Bronchial epithelial cell (primary cell): Measurements from ENCODE around the gene EYS. TPM values are rescaled to one million over a fixed set of nuclear protein-coding genes. Genes with fewer than 3 reads are reported as not detected.
"Not testable (repeated sequence)": the region's sequence is repeated elsewhere in the genome, so short reads cannot be mapped to it uniquely, and the experiment has no call there.

Experiments used
- DNase-seq: peaks from one replicate; pipeline ENCODE4 v3.0.0-alpha.2; 2010; ENCODE audit warnings: low read depth
- FAIRE-seq: peaks from 2 replicates; lab custom pipeline; 2011; peaks lifted over from hg19 to GRCh38; lab: Jason Lieb, UNC
- H3K27me3 ChIP-seq: 2 replicates; pipeline ENCODE4 v1.5.1; 2011; ENCODE audit warnings: low read length; ENCODE audit not compliant: control insufficient read depth, insufficient read depth
- H3K36me3 ChIP-seq: 2 replicates; pipeline ENCODE4 v1.5.1; 2011; ENCODE audit warnings: low read length; ENCODE audit not compliant: control insufficient read depth, insufficient read depth
- H3K4me3 ChIP-seq: 2 replicates; pipeline ENCODE4 v1.5.1; 2011; ENCODE audit warnings: mild to moderate bottlenecking, low read depth, low read length, control low read depth
- CTCF ChIP-seq: IDR thresholded peaks from 2 replicates; pipeline ENCODE4 v1.5.1; 2011; ENCODE audit warnings: mild to moderate bottlenecking, moderate library complexity, low read length, control low read depth, inconsistent platforms; ENCODE audit not compliant: insufficient read depth, severe bottlenecking
- total RNA-seq: library from RNA; depleted of rRNA; stranded (reverse); fragments of >200 nt; gene quantifications from 2 replicates; pipeline ENCODE4 v1.2.1, GENCODE V29; 2014

EYS gene
- total RNA-seq, 1 donor from 2014 or later, result 0.53 TPM

- Histone ChIP-seq H3K36me3 (no peaks in the 10 kb centered on the region), H3K4me3 (no peak overlapping the region), H3K27me3 (no peaks in the 10 kb centered on the region)
- TF ChIP-seq CTCF, result no peak
- FAIRE-seq, result no peak
- DNase-seq, result no peak
These were observed 702.7 kb downstream of the EYS start for GRCh38 chr6:65004283-65004682.

- H3K27me3 ChIP-seq, DNase-seq, H3K36me3 ChIP-seq, H3K4me3 ChIP-seq, FAIRE-seq: not testable (repeated sequence)
These were observed 704.1 kb downstream of the EYS start for GRCh38 chr6:65002882-65003281.

GRCh38 chr6:65000815-65001214, 706.2 kb downstream of the EYS start:
- H3K27me3 ChIP-seq, result no peaks in the 10 kb centered on the region
- FAIRE-seq (no peak), DNase-seq (no peak)
- no peaks in the 10 kb centered on the region for H3K36me3 ChIP-seq
- H3K4me3 ChIP-seq, result no peak overlapping the region
- no peak for TF ChIP-seq CTCF

GRCh38 chr6:64998204-64998603, 708.8 kb downstream of the EYS start:
- FAIRE-seq, result no peak

GRCh38 chr6:64996301-64996700, 710.7 kb downstream of the EYS start:
- Histone ChIP-seq H3K36me3 (no peaks in the 10 kb centered on the region), H3K4me3 (no peak overlapping the region), H3K27me3 (no peaks in the 10 kb centered on the region)
- DNase-seq, result no peak
- TF ChIP-seq CTCF, result no peak
- no peak for FAIRE-seq

More at GRCh38 chr6:64998204-64998603, 708.8 kb downstream of the EYS start:
- H3K4me3 ChIP-seq, result no peak overlapping the region
- TF ChIP-seq CTCF, result no peak
- H3K27me3 ChIP-seq, result no peaks in the 10 kb centered on the region
- no peaks in the 10 kb centered on the region for H3K36me3 ChIP-seq
- no peak for DNase-seq

- TF ChIP-seq CTCF, result no peak
- Histone ChIP-seq H3K36me3 (no peaks in the 10 kb centered on the region), H3K27me3 (no peaks in the 10 kb centered on the region), H3K4me3 (no peak overlapping the region)
- no peak for DNase-seq
- no peak for FAIRE-seq
These were observed 716.2 kb downstream of the EYS start for GRCh38 chr6:64990652-64991304.
